NCI-H774 (cell line): ENCODE results near the gene RUBCNL.
A peak's percentile ranks its signal among the peaks of the same experiment; 100 is the strongest.

Source experiments
- DNase-seq: peaks from one replicate; lab custom pipeline; 2025; lab: John Stamatoyannopoulos, UW

RUBCNL gene

GRCh38 chr13:46340631-46341111 lies 46.4 kb downstream of the RUBCNL start:
- no peak for DNase-seq

DNA sequence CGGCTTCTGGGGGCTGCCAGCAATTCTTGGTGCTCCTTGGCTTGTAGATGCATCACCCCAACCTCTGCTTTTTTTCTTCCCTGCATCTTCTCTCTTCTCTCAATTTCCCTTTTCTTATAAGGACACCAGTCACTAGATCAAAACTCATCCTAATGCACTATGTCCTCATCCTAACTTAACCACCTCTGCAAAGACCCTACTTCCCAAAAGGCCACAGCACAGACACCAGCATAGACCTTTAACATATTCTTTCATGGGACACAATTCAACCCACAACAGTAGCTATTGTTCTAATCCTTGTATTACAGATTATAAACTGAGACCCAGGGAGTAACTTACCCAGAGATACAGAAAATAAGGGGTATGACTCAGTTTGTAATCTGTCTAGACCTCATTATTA lies 47.0 kb downstream of the RUBCNL start:
- no peak for DNase-seq

DNA sequence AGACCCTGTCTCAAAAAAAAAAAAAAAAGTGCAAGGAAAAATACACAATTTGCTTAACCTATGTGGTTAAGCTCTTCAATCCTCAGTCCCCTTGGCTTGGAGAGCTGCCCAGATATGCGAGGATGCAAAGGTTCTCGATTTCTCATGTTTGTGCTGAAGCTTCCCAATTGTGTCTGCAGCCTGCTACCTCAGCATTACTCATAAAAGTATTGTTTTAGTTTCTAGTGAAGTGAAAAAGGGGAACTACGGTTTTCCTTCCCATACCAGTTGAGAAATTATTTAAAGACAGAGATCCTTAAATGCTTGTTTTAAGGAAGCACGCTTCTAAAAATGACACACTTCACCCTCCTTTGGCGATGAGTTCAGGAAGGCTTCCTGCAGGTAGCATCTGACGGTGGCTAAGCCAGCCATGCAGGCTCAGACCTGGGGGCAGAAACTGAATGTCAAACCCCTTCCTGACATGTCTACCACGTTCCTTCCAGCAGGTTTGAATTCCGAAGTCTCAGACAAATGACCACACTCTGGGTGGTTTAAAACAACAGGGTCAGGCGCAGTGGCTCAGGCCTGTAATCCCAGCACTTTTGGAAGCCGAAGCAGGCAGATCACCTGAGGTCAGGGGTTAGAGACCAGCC lies 47.9 kb downstream of the RUBCNL start:
- DNase-seq = no peak

DNA sequence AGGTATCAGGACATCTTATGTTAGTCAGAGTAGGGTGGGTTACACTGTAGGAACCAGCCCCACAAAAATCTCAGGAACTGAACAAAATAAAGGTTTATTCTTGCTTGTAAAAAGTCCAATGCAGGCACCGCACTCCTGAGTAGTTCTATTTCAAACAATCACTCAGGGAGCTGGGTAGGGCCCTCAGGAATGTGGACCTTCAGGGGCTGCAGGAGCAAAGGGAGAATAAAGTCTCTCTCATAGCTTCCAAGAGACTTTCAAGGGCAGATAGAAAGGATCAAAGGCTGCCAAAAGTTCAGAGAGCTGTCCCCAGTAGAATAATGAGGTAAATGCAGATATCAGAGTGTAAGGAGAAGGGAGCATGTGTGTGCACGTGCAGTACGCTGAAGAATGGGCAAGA lies 49.4 kb downstream of the RUBCNL start:
- no peak for DNase-seq

DNA sequence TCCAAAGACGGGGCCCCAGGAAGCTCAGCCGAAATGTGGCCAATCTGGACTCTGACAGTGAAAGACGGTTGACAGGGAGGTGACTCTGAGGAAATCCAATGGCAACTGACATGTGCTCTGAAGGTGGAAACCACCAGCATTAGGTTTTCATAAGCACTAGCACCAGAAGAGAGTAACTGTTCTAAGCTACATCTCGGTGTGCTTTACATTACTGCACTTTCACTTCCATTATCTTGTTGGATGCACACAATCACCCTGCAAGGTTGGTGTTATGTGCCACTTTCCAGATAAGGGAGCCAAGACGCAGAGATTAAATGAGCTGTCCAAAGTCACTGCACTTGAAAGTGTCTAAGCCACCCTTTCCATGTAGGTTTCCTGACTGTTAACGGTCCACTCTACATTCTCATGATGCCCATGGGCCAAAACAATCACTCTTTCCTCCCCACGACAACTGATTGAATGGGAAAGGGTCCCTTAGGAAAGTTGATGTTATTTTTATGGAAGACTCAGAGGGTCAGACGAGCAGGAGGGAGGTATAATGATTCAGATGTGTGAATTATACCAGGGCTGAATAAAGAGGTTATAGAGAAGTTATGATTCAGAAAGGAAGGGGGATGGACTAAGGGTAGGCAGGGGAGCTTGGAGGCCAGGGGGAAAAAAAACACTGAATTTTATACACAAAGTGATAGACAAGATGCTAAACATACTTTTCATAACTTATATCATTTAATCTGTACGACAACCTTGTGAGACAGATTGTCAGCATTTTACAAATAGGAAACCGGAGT lies 52.8 kb downstream of the RUBCNL start:
- DNase-seq = no peak

- no peak for DNase-seq
These were observed 54.3 kb downstream of the RUBCNL start for GRCh38 chr13:46332772-46333171.

DNA sequence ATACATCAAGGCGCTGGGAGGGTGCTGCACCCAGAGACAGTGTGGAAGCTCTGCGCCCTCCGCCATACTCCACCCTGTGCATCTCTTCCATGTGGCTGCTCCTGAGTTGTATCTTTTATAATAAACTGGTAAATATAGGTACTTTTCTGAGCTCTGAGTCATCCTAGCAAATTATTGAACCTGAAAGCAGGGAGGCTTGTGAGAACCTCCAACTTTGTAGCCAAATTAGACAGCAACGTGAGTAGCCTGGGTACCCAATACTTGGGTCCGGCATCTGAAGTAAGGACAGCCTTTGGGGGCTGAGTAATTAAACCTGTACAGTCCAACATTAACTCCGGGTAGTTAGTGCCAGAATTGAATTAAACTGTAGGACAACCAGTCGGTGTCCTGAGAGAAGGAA lies 57.4 kb downstream of the RUBCNL start:
- DNase-seq = no peak

- no peak for DNase-seq
These were observed 59.8 kb downstream of the RUBCNL start for GRCh38 chr13:46327246-46327645.

GRCh38 chr13:46324976-46325375 lies 62.1 kb downstream of the RUBCNL start:
- no peak for DNase-seq

DNA sequence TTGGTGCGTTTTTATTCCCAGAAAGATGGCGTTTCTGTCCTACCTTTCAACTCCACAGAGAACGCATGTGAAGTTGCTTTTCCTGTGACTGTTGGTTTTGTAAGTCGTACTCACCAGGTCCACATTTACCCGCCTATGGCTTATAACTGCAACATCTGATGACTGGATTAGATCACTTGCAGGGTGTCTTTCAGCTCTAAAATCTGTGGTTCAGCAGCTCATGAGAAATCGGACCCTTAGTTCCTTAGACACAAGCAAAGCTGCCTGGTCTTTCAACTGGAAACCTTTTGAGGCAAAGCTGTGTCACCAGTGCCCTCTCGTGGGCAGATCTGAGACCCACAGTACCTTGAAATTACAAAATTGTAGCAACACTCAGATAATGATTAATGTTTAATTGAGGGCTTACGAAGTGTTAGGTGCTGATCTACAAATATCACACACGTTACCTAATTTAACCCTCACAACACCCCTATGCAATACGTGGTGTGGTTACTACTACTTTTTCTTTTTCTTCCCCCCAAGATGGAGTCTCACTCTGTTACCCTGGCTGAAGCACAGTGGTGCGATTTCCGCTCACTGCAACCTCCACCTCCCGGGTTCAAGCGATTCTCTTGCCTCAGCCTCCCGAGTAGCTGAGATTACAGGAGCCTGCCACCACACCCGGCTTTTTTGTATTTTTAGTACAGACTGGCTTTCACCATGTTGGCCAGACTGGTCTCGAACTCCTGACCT lies 65.4 kb downstream of the RUBCNL start:
- DNase-seq = peak; percentile 18

DNA sequence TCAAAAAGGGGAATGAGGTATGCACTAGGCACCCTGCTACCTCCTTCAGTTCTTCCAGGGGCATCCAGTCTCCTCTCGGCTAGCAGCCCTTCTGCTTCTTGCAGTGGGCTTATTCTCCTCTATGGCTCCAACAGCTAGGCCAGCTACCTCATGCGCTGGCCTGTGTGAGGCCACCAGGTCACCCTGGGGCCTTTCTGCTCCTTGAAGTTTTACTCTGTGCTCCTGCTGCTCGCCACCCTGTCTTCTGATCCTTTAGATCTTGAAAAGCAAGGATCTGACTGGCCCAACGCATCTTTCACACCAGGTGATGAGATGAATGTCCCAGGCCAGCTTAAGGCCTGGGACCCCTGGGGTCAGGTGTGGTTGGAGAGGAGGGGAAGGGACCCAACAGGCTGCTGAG lies 66.2 kb downstream of the RUBCNL start:
- DNase-seq = no peak

GRCh38 chr13:46320406-46320805 lies 66.6 kb downstream of the RUBCNL start:
- no peak for DNase-seq

DNA sequence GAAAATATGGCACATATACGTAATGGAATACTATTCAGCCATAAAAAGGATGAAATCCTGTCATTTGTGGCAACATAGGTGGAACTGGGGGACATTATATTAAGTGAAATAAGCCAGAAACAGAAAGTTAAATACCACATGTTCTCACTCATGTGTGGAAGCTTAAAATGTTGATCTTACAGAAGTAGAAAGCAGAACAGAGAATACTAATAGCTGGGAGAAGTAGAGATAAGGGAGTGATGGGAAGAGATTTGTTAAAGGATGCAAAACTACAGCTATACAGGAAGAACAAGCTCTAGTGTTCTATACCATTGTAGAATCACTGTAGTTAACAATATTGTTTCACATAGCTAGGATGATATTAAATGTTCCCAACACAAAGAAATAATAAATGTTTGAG lies 68.1 kb downstream of the RUBCNL start:
- DNase-seq = no peak

DNA sequence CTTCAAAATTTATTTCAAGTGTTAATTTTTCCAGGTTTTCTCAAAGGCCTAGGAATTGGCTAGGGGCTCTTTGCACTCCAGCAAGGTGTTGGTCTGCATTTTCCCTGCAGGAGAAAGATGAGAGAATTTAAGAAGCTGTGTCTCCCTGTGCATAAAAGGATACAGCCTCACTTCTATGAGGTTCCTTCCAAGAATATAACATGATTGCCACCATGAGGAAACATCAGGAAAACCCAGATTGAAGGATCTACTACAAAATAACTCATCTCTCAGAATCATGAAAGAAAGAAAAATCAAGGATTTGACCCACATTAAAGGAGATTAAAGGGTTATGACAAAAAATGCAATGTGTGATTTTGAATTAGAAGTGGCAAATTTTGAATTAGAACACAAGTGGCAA lies 69.9 kb downstream of the RUBCNL start:
- DNase-seq = no peak

GRCh38 chr13:46315491-46316075 lies 71.5 kb downstream of the RUBCNL start:
- no peak for DNase-seq

- DNase-seq = no peak
These were observed 72.0 kb downstream of the RUBCNL start for GRCh38 chr13:46315036-46315435.

DNA sequence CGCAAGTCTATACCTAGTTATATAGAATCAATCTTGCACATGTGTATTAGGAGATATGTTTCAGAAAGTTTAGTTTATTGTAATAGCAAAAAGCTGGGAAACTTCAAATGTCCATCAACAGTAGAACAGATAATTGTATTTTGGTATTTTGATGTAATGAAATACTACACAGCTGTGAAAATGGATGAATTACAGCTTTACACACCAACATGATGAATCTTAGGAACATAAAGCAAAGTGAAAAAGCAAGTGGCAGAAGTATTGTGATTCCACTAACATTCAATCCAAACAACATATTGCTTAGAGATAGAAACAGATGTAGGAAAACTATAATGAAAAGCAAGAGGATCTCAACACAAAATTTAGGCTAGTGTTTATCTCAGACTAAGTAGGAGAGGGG lies 72.5 kb downstream of the RUBCNL start:
- no peak for DNase-seq

DNA sequence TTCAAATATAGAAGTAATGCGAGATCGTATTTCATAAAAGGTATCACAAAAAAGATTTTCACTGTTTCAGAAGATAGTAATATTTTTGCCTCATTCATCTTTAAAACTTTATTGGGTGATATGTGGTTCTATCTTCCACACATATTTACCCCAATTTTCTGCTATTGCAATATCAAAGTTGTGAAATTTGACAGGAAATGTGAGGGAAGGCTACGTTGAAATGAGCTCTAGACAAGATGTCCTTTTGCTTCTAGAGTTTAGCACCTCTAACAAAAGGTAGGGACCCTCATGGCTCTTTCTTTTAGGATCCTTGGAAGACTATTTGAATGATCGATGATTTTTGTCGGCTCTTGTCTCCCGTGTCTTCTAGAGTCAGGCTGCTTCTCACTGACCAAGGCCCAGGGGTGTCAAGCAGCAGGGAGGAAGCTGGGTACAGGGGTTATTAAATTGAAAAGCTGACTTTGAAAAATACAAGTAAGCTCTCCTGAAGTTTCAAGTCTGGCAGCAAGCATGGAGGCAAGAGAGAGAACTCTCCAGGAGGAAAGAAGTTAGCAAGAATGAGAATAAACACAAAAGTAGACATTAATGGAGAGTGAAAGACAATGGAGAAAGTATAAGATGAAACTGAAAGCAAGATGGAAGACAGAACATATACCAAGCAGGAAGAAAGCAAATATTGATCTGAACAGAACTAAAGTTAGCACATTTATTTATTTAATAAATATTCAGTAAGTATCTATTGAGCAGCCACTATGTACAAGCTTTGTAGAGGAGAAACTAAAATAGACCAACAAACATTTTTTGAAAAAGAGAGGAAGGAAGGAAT lies 73.4 kb downstream of the RUBCNL start:
- DNase-seq = no peak

GRCh38 chr13:46313024-46313423 lies 74.0 kb downstream of the RUBCNL start:
- no peak for DNase-seq

GRCh38 chr13:46311217-46311616 lies 75.8 kb downstream of the RUBCNL start:
- no peak for DNase-seq

DNA sequence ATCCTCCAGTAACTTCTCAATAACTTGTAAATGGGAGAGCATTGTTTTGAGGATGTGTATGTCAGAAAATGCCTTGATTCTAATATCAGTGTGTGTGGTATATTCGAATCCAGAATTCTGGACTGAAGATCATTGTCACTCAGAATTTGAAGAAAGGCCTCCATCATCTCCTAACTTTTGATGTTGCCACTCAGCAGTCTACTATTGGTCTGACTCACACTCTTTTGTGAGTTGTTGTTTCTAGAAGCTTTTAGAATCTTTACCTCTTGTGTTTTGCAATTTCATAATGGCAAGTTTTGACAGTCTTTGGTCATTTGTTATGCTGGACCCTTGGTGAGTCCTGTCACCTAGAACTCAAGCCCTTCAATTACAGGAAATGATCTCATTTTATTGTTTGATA lies 77.0 kb downstream of the RUBCNL start:
- no peak for DNase-seq

- no peak for DNase-seq
These were observed 79.5 kb downstream of the RUBCNL start for GRCh38 chr13:46307554-46307953.
